WERI-Rb-1 (cell line): ENCODE results near the gene ALOX5AP.

Source experiments
- DNase-seq: peaks from one replicate; pipeline ENCODE4 v3.0.0-alpha.2; 2020
- H3K27ac ChIP-seq: fragments of 250-450 bp; sonication (Bioruptor Pico); 2 replicates; pipeline ENCODE4 v1.5.1; 2020; ENCODE audit warnings: mild to moderate bottlenecking, moderate library complexity
- H3K27me3 ChIP-seq: fragments of 250-450 bp; sonication (Bioruptor Pico); 2 replicates; pipeline ENCODE4 v1.5.1; 2021; ENCODE audit warnings: mild to moderate bottlenecking, low read depth, moderate library complexity; ENCODE audit not compliant: insufficient read depth, severe bottlenecking
- H3K36me3 ChIP-seq: fragments of 250-450 bp; sonication (Bioruptor Pico); 2 replicates; pipeline ENCODE4 v1.5.1; 2020; ENCODE audit warnings: mild to moderate bottlenecking, moderate library complexity
- H3K4me3 ChIP-seq: 2 replicates; pipeline ENCODE4 v1.5.1; 2011; ENCODE audit warnings: low read depth, mild to moderate bottlenecking, control low read depth, low read length
- H3K9me3 ChIP-seq: fragments of 250-450 bp; sonication (Bioruptor Pico); 2 replicates; pipeline ENCODE4 v1.5.1; 2021; ENCODE audit warnings: mild to moderate bottlenecking, moderate library complexity; ENCODE audit not compliant: severe bottlenecking
- CTCF ChIP-seq: IDR thresholded peaks from 2 replicates; pipeline ENCODE4 v1.5.1; 2011; ENCODE audit warnings: low read depth, mild to moderate bottlenecking, control low read depth, inconsistent platforms, low read length

The ALOX5AP gene

GRCh38 chr13:30763786-30764413 lies 28.6 kb downstream of the ALOX5AP start:
- Histone ChIP-seq H3K36me3 (no peaks in the 10 kb centered on the region), H3K9me3 (no peaks in the 10 kb centered on the region), H3K27me3 (no peaks in the 10 kb centered on the region), H3K27ac (no peak overlapping the region), H3K4me3 (no peak overlapping the region)
- no peak for DNase-seq
- no peak for TF ChIP-seq CTCF

DNA sequence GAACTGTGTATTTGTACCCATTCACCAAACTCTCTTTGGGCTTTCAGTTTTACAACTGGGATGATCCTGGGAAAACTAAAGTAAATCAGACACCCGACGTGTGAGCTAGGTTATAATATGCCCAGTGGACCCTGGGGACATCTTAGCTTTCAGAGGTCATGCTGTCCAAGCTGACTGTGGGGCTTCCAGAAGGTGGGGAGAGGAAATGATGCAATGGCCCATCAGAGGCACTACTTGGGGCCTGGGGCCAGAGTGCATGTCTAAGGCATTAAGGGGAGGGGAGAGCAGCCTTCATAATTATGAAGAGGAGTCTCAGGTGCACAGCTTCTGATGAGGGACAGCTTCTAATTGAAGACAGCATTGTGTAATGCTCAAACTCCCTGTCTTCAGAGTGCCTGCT lies 30.9 kb downstream of the ALOX5AP start:
- Histone ChIP-seq H3K27ac (no peak overlapping the region), H3K9me3 (no peaks in the 10 kb centered on the region), H3K36me3 (no peaks in the 10 kb centered on the region), H3K27me3 (no peaks in the 10 kb centered on the region), H3K4me3 (no peak overlapping the region)
- TF ChIP-seq CTCF: no peak
- DNase-seq: no peak

GRCh38 chr13:30770929-30771328 lies 35.6 kb downstream of the ALOX5AP start:
- H3K4me3 ChIP-seq: no peak overlapping the region
- no peaks in the 10 kb centered on the region for H3K36me3 ChIP-seq
- DNase-seq: no peak
- H3K9me3 ChIP-seq: no peaks in the 10 kb centered on the region
- no peak for TF ChIP-seq CTCF
- no peak overlapping the region for H3K27ac ChIP-seq
- H3K27me3 ChIP-seq: no peaks in the 10 kb centered on the region

DNA sequence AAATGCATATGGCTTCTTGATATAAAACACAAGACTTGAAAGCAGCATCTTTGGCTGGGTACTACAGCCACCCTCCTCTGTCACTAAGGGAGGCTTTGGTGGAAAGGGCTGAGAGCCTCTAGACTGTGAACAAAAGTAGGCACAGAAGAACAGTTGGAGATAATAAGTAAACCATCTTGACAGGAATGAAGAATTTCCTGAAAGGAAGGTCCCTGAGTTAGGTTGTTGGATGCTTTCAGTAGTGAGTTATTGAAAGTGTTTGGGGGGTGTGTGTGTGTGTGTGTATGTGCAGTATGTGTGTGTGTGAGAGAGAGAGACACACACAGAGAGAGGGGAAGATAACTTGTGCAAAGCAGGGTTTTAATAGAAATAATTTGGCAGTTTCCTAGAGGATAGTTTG lies 38.2 kb downstream of the ALOX5AP start:
- no peak overlapping the region for H3K27ac ChIP-seq
- H3K4me3 ChIP-seq: no peak overlapping the region
- H3K27me3 ChIP-seq: no peaks in the 10 kb centered on the region
- no peak for DNase-seq
- no peak for TF ChIP-seq CTCF
- H3K36me3 ChIP-seq: no peaks in the 10 kb centered on the region
- H3K9me3 ChIP-seq: no peaks in the 10 kb centered on the region

GRCh38 chr13:30774214-30774730 lies 38.9 kb downstream of the ALOX5AP start:
- TF ChIP-seq CTCF: no peak
- DNase-seq: no peak
- H3K36me3 ChIP-seq: no peaks in the 10 kb centered on the region
- H3K27ac ChIP-seq: no peak overlapping the region
- no peaks in the 10 kb centered on the region for H3K9me3 ChIP-seq
- H3K27me3 ChIP-seq: no peaks in the 10 kb centered on the region
- no peak overlapping the region for H3K4me3 ChIP-seq

DNA sequence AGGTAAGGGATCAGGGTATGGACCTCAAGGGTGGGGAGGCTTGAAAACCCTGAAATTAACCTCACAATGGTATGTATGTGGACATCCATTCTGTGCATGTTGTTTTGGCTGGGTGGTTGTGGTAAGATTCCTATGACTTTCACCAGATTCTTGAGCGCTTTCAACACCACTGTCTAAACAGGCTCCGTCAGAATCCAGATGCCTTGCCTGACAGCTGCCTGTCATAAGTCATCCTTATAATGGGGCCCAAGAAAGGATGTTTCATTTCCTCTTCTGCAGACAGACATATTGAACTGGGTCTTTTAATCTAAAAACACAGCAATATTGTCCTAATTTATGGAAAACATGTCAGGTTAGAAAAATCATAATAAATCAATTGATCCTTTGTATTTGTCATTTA lies 41.3 kb downstream of the ALOX5AP start:
- TF ChIP-seq CTCF: no peak
- no peak overlapping the region for H3K4me3 ChIP-seq
- H3K36me3 ChIP-seq: no peaks in the 10 kb centered on the region
- no peaks in the 10 kb centered on the region for H3K27me3 ChIP-seq
- no peaks in the 10 kb centered on the region for H3K9me3 ChIP-seq
- DNase-seq: no peak
- no peak overlapping the region for H3K27ac ChIP-seq
